SK-N-SH (cell line): Measurements from ENCODE around the gene CABP1.

Experiments used
- CTCF ChIP-seq: fragments of 200-600 bp; sonication (generic); IDR thresholded peaks from 2 replicates; pipeline ENCODE4 v1.6.1; 2017; ENCODE audit warnings: antibody characterized with exemption, mild to moderate bottlenecking, moderate library complexity
- USF1 ChIP-seq: IDR thresholded peaks from 2 replicates; pipeline ENCODE4 v1.4.0; 2012; ENCODE audit warnings: low read depth, borderline replicate concordance

GRCh38 chr12:120630104-120630892 lies 10.1 kb upstream of the CABP1 start:
- TF ChIP-seq USF1 (no peak), CTCF (no peak)
